HepG2 (cell line): ENCODE data around the gene RPLP1.

Source experiments
- ASH2L ChIP-seq: fragments of 300-600, 200-600 bp; sonication (generic); IDR thresholded peaks from 2 replicates; pipeline ENCODE4 v1.7.0; 2017; ENCODE audit warnings: low read depth, mild to moderate bottlenecking, moderate library complexity, mixed read lengths, low read length; ENCODE audit not compliant: insufficient read length
- CCAR2 ChIP-seq: fragments of 200-400 bp; formaldehyde crosslinking; optimal IDR thresholded peaks from 2 replicates; pipeline ENCODE3; 2018; ENCODE audit warnings: low read depth, mild to moderate bottlenecking, low read length, moderate library complexity
- EZH2 ChIP-seq: conservative IDR thresholded peaks from 2 replicates; pipeline ENCODE4 v1.6.1; 2012; ENCODE audit warnings: mild to moderate bottlenecking, low read depth, low read length, moderate library complexity
- PHF21A ChIP-seq: sonication (generic); formaldehyde crosslinking; IDR thresholded peaks from 2 replicates; pipeline ENCODE4 v1.5.0; 2020; ENCODE audit warnings: mild to moderate bottlenecking, missing genetic modification reagents
- ZNF816 ChIP-seq: sonication (generic); formaldehyde crosslinking; IDR thresholded peaks from 2 replicates; pipeline ENCODE4 v1.8.0; 2022; ENCODE audit warnings: missing genetic modification reagents, mild to moderate bottlenecking, borderline replicate concordance
- TF ChIP-seq, protein P1 (sequence below): sonication (generic); formaldehyde crosslinking; conservative IDR thresholded peaks from 2 replicates; pipeline ENCODE4 v1.4.0; 2020; ENCODE audit warnings: missing genetic modification reagents
- TF ChIP-seq, protein P2 (sequence below): sonication (generic); formaldehyde crosslinking; IDR thresholded peaks from 2 replicates; pipeline ENCODE4 v1.5.0; 2020; ENCODE audit warnings: mild to moderate bottlenecking, missing genetic modification reagents, moderate library complexity

GRCh38 chr15:69463182-69463756 lies 10.7 kb downstream of the RPLP1 start:
- TF ChIP-seq ZNF816 (CRISPR knock-in tag) (no peak), EZH2 (no peak), CCAR2 (no peak), PHF21A (CRISPR knock-in tag) (no peak), ASH2L (no peak)
- TF ChIP-seq, protein P1, sequence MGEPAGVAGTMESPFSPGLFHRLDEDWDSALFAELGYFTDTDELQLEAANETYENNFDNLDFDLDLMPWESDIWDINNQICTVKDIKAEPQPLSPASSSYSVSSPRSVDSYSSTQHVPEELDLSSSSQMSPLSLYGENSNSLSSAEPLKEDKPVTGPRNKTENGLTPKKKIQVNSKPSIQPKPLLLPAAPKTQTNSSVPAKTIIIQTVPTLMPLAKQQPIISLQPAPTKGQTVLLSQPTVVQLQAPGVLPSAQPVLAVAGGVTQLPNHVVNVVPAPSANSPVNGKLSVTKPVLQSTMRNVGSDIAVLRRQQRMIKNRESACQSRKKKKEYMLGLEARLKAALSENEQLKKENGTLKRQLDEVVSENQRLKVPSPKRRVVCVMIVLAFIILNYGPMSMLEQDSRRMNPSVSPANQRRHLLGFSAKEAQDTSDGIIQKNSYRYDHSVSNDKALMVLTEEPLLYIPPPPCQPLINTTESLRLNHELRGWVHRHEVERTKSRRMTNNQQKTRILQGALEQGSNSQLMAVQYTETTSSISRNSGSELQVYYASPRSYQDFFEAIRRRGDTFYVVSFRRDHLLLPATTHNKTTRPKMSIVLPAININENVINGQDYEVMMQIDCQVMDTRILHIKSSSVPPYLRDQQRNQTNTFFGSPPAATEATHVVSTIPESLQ (CRISPR knock-in tag), result no peak
- TF ChIP-seq, protein P2, sequence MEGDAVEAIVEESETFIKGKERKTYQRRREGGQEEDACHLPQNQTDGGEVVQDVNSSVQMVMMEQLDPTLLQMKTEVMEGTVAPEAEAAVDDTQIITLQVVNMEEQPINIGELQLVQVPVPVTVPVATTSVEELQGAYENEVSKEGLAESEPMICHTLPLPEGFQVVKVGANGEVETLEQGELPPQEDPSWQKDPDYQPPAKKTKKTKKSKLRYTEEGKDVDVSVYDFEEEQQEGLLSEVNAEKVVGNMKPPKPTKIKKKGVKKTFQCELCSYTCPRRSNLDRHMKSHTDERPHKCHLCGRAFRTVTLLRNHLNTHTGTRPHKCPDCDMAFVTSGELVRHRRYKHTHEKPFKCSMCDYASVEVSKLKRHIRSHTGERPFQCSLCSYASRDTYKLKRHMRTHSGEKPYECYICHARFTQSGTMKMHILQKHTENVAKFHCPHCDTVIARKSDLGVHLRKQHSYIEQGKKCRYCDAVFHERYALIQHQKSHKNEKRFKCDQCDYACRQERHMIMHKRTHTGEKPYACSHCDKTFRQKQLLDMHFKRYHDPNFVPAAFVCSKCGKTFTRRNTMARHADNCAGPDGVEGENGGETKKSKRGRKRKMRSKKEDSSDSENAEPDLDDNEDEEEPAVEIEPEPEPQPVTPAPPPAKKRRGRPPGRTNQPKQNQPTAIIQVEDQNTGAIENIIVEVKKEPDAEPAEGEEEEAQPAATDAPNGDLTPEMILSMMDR, result no peak
